COLO668 (cell line): ENCODE measurements around the gene ZNF664.
"Not testable (repeated sequence)": the region's sequence is repeated elsewhere in the genome, so short reads cannot be mapped to it uniquely, and the experiment has no call there.

Experiments
- DNase-seq: peaks from one replicate; lab custom pipeline; 2025; ENCODE audit not compliant: unreplicated experiment; lab: John Stamatoyannopoulos, UW

ZNF664 gene

DNA sequence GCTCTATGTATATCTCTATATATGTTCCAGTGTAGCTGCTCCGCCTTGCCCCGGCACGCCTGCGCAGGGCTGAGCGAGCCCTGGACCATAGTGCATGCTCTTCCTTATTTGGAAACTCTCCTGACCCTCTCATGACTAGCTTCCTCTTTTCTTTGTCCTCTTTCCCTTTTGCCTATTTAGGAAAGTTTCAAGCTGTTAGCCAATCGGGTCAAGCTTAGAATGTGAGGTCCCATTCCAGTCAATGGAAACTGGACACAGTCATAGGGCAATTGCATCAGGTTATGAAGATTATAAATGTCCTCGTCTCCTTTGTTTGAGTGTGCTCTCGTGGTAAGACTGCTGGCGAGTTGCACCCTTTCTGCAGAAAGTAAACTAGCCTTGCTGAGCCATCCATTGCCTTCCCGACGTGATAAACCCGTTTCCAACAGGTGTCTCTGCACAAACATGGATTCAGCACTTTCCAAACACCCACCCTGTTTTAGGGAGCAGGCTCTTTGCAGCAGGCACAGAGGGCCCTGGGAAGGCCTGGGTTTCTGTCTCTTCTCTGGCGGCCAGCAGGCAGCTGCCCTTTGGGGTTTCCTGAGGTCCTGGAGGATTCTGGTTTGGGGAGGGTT, 31.3 kb upstream of the ZNF664 start:
- no peak for DNase-seq

DNA sequence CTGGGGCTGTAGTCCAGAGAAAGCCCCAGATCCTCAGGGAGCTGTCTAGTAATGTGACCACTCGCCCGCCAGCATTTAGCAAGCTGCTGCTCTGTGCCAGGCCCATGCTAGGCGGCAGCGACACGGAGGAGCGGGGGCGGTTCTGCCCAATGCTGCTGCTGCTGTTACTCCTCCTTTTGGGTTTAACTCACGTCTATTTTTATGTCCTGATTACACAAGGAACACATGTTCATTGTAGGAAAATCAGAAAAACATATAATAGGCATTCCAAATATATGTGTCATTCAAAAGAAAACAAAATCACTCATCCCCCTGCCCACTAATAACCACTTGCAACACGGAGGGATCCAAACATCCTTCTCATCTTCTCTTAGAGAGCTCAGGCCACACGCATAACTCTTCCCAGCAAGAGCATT, 30.8 kb upstream of the ZNF664 start:
- no peak for DNase-seq

DNA sequence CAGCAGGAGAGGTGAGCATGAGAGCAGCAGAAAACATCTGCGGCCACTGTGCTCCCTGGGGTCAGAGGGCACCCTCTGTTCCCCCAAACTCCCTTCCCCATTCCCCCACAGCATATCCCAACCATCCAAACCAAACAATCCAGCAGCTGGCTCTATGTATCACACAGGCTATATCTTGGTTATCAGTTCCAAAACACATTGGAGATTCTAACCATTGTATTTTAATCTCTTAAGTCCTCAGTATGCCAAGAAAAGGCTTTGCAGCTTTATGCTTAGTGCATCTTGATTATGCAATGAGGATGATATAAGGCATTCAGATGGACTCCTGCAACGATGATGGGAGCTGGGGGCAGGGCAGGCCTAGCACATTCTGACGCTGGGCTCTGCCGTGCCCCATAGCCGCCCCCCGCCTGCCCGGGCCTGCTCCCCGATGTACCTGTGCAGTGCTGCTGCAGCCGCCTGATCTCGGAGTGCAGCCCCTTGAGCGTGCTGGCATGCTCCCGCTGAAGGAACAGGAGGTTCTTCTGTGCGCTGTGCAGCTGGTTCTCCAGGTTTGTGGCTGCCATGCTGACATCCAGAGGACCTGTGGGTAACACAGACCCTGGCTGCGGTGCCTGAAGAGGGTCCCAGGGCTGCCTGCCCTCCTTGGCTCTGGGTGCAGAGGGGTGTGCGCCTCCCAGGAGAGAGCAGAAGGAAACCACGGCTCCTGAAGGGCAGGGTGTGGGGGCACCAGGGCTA, 29.9 kb upstream of the ZNF664 start:
- no peak for DNase-seq

DNA sequence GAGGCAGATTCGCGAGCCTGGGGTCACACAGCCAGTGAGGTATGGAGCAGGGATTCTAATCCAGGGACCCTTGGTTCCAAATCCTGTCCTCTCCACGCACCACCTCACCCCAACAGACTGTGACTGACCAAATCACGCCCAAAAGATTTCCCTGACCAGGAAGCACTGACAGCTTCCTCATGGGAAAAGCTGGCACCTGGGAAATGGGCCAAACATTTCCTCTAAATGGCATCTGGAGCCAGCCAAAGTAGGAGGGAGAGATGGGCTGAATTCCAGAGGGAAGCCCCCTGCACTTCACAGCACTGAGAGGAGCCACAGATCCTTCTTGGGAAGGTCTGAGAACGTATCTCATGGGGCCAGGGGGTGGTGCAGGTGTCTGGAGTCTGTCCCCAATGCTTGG, 29.2 kb upstream of the ZNF664 start:
- DNase-seq, result no peak

DNA sequence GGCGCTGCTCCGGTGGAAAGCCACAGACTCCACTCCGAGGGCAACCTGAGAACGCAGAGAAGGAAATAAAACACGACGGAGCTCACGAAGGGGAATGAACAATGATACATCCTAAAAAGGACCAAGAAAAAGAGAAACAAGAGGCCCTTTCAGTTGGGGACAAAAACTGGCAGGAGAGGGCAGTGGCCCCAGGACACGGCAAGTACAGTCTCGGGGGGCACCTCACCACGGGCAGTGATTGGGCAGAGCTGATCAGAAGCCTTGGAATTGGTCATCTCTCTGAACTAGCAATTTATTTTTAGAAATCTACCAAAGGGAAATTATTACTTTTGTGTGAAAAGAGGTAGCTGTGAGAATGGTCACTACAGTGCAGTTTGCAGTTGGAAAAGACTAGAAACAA, 28.3 kb upstream of the ZNF664 start:
- DNase-seq, result no peak

DNA sequence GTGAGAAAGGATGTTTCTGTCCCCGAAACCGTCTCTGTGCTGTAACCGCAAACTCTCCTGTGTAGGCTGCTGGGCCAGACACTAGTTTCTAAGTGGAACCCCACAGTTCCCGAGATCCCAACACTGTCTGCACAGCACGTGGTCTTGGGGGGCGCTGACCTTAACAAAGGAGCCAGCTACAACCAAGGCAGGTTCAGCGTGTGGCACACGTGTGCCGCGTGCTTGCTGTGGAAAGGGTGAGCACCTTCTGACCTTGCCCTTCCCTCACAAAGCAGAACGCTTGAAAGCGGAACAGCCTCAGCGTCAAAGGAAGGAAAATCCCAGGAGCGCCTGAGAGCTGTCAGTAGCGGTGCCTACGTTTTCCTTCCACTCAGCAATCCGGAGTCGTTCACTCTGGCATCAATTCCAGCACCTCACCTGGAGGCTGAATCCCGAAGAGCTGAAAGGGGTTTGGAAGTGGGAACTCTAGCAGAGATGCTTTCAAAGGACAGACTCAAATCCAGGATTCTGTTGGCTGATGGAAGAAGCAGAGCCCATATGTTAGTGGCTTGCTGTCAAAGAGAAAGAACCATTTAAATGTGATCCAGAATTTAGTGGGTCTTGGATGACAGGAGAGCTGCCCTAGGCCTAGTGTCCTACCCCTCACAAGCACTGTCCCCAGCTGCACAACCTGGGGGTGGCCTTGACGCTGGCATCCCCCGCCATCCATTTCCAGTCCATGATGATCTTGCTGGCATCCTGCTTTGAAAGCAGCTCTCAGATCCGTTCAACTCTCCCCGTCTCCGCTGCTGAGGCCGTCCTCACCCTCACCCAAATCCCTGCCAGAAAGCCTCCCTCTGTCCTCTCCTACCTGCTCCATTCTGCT, 27.5 kb upstream of the ZNF664 start:
- DNase-seq, result no peak

DNA sequence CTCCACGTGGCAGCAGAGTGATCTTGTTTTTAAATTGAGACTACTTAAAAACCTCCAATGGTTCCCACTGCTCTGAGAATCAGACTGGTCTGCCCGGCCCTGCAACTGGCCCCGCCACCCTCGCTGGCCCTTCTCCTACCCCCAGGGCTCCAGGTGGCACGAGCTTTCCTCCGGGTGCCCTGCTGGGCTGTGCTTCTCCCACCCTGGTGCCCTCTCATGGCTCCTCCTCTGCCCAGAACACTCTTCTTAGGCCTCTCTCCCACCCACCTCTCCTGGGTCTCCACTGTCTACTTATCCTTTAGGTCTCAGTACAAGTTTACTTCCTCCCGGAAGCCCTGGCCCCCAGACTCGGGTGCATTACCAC, 26.9 kb upstream of the ZNF664 start:
- DNase-seq, result no peak

DNA sequence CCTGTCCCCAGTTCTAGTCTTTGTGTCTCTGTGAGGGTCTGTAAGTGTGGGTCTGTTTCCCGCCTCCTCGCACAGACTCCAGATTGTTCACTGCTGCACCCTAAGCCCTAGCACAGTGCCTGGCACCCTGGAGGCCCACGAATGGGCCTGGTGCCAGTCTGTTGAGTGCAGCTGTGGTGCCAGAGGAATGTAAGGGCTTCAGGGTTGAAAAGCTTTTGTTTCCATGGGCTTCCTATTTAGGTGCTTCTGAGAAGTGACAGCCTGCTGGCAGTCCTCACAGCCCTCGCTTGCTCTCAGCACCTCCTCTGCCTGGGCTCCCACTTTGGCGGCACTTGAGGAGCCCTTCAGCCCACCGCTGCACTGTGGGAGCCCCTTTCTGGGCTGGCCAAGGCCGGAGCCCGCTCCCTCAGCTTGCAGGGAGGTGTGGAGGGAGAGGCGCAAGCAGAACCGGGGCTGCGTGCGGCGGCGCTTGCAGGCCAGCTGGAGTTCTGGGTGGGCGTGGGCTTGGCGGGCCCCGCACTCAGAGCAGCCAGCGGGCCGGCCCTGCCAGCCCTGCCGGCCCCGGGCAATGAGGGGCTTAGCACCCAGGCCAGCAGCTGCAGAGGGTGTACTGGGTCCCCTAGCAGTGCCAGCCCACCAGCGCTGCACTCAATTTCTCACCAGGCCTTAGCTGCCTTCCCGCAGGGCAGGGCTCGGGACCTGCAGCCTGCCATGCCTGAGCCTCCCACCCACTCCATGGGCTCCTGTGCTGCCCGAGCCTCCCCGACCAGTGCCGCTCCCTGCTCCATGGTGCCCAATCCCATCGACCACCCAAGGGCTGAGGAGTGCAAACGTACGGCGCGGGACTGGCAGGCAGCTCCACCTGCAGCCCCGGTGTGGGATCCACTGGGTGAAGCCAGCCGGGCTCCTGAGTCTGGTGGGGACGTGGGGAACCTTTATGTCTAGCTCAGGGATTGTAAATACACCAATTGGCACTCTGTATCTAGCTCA, 26.2 kb upstream of the ZNF664 start:
- not testable (repeated sequence) for DNase-seq

DNA sequence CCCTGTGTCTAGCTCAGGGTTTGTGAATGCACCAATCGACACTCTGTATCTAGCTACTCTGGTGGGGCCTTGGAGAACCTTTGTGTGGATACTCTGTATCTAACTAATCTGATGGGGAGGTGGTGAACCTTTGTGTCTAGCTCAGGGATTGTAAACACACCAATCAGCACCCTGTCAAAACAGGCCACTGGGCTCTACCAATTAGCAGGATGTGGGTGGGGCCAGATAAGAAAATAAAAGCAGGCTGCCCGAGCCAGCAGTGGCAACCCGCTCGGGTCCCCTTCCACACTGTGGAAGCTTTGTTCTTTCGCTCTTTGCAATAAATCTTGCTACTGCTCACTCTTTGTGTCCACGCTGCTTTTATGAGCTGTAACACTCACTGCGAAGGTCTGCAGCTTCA, 25.5 kb upstream of the ZNF664 start:
- DNase-seq, result not testable (repeated sequence)

DNA sequence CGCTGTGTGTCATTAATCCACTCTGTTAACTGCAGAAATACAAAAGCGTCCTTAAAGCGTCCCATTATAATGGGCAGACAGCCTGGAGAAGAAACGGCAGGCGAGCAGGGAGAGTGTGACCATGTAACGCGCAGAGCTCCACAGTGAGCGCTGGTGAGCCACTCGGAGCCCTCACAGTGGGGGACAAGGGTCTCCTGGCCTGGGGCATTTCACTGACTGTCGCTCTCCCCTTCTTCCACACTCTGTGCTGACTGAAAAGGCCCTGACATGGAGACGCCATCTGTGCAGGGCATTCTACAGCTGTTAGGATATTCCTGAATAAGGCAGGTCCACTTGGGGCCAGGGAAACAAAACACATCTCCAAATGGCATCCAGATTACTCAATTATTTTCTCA, 24.6 kb upstream of the ZNF664 start:
- no peak for DNase-seq

DNA sequence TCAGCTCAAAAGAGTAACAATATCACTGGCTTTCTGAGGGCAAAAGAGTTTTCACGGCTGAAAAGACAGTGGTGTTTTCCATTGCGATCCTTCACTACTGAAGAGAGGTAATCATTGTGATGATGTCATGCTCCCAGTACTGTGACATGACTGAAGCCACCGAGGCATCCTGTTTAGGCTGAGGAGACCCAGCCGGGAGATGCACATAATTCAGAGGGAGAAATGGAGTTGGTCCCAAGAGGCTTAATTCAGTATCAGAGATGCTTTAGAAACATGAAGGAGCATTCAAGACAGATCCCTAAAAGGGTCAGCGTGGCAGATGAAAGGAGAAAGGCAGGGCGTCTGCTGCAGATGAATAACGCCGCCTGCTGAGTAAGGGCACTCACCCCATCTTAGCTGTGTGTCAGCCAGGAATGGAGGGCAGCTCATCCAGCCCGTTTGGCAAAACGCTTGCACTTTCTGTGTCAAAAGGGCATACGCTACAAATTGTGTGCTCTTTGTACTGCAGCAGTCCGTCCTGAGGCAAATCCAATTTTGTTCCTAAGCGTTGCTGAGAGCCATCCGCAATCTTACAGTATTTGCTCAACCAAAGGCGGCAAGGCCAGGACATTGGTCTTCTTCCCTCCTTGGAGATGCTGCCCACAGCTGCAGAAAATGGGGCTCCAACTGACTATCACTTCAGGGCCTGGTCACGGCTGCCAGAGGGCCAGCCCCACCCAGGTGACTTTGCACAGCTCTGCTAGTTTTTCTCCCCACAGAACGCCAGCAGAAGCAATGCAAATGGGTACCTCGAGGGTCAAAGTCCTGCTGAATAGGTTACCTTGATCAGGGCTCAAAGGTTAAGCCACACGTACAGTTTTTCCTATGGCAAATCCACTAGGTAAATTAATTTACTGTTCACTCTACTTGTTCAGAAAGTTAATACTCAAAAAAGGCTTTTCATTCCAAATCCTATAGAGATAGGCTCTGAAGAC, 23.9 kb upstream of the ZNF664 start:
- no peak for DNase-seq

DNA sequence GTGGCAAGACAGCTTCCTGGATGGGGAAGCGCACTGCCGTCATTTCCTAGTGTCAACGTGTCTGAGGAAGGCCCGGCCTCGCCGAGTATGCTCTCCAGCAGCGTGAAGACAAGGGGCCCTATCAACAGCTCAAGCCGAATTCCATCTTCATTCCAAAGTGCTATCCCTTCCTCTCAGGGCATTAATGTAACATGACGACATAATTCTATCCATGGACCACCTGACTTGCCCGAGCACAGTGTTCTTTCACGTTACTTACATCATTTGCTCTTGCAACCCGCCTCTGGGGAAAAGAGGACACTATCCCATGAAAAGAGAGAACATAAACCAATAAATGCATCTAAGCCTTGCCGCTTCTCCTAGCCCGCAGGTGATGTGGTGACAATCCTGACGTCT, 23.2 kb upstream of the ZNF664 start:
- DNase-seq, result no peak

DNA sequence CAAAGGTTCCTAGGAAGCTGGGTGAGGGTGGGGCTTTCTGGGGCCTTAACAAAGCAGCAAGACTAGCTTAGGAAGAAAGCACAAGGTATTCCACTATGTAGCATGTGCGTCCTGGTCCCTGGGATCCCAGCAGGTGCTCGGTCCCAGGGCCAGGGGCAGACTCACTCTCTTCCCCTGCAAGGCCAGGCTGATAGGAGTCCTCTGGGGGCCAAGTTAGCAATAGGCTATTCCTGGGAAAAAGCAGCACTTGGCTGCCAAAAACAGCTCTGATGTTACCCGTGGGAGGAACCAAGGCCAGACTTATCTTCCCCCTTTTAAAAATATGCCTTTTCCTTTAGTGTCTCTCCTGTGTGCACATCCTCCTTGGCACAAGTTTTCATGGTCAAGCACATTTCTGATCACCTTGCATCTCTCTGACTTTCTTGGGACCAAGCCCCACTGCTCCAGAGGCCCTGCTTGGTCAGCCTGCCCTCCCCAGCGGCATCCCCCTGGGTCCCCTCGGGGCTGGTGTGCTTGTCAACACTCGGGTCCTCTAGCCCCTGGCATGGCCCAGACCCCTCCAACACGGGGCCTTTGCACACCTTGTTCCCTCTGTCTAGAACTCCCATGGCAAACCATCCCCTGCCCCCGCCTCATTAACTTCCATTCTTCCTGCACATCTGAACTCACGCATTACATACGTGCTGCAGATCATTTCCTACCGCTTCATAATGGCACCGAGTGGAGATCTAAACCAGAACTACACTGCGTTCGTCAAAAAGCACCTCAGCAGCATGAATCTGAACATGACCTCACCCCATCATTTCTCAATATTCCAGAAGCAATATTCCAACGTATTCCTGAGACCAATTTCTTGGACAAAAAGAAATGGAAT, 22.3 kb upstream of the ZNF664 start:
- no peak for DNase-seq

DNA sequence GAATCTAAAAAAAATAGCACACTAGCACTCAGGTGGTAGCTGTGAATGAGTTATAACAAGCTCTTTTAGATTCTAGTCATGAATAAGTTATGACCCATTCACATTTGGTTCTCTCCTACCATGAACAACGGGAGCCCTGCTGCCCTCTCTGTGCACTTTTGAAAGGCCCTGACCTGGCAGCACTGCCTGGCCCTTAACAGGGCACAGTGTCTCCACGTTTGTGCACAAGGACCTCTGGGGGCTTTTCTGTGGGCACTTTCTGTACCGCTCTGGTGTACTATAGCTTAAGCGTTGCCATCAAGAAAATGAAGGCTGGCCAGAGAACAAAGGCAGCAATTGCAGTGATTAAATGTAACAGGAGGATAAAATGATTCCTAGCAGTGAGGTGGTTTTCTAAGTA, 21.5 kb upstream of the ZNF664 start:
- no peak for DNase-seq

DNA sequence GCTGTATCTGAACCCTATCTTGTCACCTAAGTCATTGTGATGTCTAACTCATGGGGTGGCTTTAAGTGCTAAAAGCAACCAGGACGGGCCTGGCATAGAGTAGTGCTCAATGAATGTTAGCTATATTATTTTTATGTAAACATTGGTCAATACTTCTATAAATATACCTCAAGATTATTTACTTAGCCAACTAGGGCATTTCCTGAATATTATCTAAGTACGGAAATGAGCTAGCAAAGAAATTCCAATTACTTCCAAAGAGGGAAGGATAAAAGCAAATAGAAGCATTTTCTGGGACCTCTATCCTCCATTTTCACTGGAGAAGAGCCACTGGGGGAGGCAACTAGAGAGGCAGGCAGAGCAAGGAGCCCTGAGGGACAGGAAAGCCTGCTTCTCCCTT, 21.0 kb upstream of the ZNF664 start:
- DNase-seq, result no peak

DNA sequence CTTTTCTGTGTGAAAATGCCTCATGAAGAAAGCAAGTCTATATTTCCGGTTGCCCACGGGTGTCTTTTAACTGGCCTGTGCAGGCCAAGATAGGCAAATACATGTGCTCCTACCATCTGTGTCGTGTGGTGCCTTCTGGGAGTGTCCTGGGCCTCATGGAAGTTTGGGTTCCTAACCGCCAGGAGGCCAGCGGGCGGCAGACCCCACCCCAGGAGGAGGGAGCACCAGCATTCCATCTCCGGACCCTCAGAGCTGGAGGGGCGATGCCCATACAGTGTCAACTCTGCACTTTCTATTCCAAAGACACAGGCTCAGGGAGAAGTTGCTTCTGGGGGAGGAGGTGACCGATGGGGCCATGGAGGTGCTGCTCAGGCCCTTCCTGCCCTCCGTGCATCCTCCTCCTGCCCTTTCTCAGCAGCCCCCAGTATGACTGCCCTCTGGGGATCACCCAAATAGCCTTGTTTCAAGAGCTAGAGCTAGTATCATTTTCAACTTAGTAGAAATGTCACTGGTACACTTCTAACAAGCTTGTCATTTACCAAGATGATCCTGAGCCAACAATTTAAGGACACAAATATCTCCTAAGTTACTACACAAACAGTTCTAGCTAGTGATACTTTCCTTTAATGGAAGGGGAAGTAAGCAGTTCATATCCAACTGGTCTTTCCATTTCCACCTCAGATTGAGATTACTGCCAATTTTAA, 18.2 kb upstream of the ZNF664 start:
- no peak for DNase-seq

DNA sequence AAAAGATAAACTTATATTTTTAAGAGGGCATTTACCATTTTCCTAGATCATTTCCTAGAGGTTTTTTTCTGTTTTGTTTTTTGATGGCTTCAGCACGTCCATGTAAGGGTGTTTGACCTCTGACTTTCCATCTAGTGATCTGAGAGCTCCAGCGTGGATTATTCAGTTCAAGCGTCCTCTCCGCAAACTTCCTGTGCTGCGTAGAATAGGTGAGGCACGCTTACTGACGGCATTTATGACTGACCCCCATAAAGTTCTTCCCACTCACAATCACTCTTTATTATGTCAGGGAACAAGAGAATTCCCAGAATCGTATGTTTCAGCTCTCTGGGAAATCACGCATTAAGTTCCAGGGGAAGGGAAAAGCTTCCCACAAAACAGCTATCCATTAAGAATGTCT, 16.8 kb upstream of the ZNF664 start:
- DNase-seq, result no peak

DNA sequence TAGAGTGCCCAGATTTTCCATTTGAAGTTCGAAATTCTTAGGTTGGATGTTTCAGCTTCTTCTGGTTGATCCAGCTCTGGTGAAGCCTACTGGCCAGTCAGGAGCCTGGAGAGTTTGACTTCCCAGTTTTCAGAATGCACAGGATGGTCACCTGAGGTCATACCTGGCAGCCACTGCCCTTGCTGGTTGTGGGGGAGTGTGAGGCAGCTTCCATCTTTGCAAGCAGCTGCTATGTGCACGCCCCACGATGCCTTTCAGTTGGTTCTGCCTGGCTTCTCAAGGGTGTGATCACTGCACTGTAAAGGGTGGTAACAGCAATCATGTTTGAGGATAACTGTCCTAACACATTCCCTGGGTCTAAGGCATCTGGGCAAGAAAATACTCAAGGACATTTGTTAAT, 15.8 kb upstream of the ZNF664 start:
- DNase-seq, result no peak
